Epithelial cell of esophagus (primary cell): Measurements from ENCODE around the gene SEZ6L2.

ENCODE experiments used
- DNase-seq: peaks from one replicate; pipeline ENCODE4 v3.0.0; 2010; ENCODE audit warnings: low read depth
- H3K4me3 ChIP-seq: 2 replicates; pipeline ENCODE4 v1.5.1; 2011; ENCODE audit warnings: mild to moderate bottlenecking, low read length, control low read depth
- CTCF ChIP-seq: IDR thresholded peaks from 2 replicates; pipeline ENCODE4 v1.5.1; 2011; ENCODE audit warnings: low read depth, mild to moderate bottlenecking, low read length, control low read depth, inconsistent platforms; ENCODE audit not compliant: insufficient read depth; ENCODE audit errors: missing control alignments

Gene SEZ6L2

GRCh38 chr16:29860218-29860617, 39.1 kb downstream of the SEZ6L2 start:
- DNase-seq, result no peak
- no peak overlapping the region for H3K4me3 ChIP-seq
- TF ChIP-seq CTCF, result no peak

- no peak for DNase-seq
- H3K4me3 ChIP-seq, result no peak overlapping the region
- no peak for TF ChIP-seq CTCF
Observed at GRCh38 chr16:29858974-29859373, 40.4 kb downstream of the SEZ6L2 start.

GRCh38 chr16:29858149-29858849, 41.1 kb downstream of the SEZ6L2 start:
- no peak for TF ChIP-seq CTCF
- H3K4me3 ChIP-seq, result no peak overlapping the region
- DNase-seq, result no peak

GRCh38 chr16:29857133-29857760, 42.1 kb downstream of the SEZ6L2 start:
- no peak for DNase-seq
- H3K4me3 ChIP-seq, result no peak overlapping the region
- no peak for TF ChIP-seq CTCF

- H3K4me3 ChIP-seq, result no peak overlapping the region
- DNase-seq, result no peak
- TF ChIP-seq CTCF, result no peak
Observed at GRCh38 chr16:29854520-29855100, 44.7 kb downstream of the SEZ6L2 start.

GRCh38 chr16:29852654-29853053, 46.7 kb downstream of the SEZ6L2 start:
- H3K4me3 ChIP-seq, result no peak overlapping the region
- DNase-seq, result no peak
- no peak for TF ChIP-seq CTCF
